T47D (cell line): ENCODE results near the gene CTU1.

ENCODE experiments used
- DNase-seq, 2 experiments: peaks; one replicate each; pipeline versions ENCODE4 v3.0.0 to v3.0.0-alpha.2; 2011 to 2012; ENCODE audit warnings: low read depth in 1 of 2, low spot score in 1 of 2
- JUND ChIP-seq: IDR thresholded peaks from 2 replicates; pipeline ENCODE4 v1.6.1; 2012; ENCODE audit warnings: low read depth
- in situ Hi-C: cut with HindIII; loops from 2 replicates; pipeline ENCODE4 v1.10.0; 2016; ENCODE audit warnings: low sequenced_read_pairs, low pct_unique_long_range_greater_than_20kb

Gene CTU1

DNA sequence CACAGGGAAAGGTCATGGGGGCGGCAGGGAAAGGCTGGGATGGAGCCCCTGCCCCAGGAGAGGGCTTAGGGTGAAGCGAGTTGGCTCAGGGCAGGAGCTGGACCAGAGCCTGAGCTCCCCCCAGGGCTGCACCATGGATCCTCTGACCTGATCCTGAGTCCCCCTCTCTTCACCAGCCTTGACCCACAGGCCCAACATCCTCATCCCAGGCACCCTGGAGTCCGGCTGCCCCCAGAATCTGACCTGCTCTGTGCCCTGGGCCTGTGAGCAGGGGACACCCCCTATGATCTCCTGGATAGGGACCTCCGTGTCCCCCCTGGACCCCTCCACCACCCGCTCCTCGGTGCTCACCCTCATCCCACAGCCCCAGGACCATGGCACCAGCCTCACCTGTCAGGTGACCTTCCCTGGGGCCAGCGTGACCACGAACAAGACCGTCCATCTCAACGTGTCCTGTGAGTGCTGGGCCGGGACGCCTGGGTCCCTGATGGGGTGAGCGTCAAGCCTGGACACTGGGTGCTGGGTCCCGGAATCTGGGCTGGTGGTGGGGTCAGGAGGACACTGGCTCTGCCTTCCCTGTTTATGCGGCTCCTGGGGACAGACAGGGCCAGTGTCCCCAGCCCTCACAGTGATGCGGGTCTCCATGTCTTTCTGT lies 17.3 kb upstream of the CTU1 start:
- no peak for DNase-seq
- in situ Hi-C loops = no loop called here
- TF ChIP-seq JUND = no peak

DNA sequence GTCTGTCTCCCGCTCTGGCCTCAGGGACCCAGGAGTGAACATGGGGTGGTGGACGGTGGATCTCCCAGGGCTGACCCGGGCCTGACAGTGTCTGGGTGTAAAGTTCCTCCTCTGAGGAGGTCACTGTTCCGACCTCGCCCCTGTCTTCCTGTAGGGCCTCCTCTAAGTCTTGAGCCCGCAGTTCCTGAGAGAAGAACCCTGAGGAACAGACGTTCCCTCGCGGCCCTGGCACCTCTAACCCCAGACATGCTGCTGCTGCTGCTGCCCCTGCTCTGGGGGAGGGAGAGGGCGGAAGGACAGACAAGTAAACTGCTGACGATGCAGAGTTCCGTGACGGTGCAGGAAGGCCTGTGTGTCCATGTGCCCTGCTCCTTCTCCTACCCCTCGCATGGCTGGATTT lies 16.5 kb upstream of the CTU1 start, which contains the start of gene SIGLEC9:
Gene SIGLEC9, plus strand, starts transcription at position 178 of the 400 bp plus-strand sequence. Its CDS starts 69 bp downstream, at position 247.
- in situ Hi-C loops = no loop called here

DNA sequence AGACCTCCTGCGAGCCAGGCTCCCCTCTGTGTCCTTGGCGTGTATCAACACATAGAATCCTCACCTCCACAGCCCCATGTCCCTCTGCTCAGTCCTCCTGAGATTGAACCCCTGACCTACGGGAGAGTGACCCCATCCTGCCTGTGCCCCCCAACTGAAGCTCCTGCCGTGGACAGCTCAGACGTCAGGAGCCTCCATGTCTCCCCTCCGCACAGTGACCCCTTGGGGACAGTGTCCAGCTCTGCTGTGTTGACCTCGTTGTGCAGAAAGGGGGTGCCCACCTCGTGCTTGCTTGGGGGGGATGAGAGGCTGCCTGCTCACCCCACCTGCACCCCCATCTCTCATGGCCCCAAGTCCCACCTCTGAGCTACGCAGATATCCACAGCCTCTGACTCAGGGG lies 16.0 kb upstream of the CTU1 start:
- TF ChIP-seq JUND = no peak
- no peak for DNase-seq
- in situ Hi-C loops = no loop called here

More for the DNA sequence above, 16.5 kb upstream of the CTU1 start, which contains the start of gene SIGLEC9:
- TF ChIP-seq JUND = no peak
- no peak for DNase-seq

DNA sequence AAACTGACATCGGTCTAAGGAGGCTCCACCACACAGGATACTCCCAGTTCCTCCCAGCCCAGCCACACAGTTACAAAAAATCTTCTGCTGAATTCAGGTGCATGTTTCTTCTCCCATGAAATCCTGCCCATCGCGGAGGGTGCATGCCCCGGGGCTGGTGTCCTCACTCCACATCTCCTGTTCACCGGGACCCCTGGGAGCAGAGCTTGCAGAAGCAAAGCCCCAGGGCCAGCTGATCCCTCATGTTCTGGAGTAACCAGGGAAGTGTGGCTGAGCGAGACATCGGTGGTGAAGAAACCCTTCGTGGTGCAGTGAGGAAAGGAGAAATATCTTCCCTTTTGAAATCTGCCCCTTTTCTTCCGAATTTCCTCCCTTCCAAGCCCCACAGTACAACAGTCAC lies 15.6 kb upstream of the CTU1 start:
- in situ Hi-C loops = no loop called here
- TF ChIP-seq JUND = no peak
- no peak for DNase-seq

DNA sequence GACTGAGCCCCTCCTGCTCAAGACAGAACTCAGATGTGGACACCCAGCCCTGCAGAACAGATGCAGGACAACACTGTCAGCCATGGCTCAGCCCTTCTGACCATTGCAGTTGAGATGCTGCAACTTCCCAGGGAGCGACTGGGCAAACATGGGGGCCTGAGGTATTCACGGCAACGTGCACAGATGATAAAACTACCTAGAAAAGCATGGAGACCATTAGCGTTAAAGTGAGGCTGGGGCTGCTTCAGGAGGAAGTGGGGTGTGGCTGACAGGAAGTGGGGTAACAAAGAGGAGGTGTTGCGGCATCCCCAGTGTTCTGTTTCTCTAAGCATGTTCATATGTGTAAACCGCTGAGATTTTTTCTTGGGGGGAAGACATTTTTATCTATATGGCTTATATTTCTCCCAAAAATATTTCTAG lies 15.2 kb upstream of the CTU1 start:
- in situ Hi-C loops = no loop called here
- no peak for DNase-seq

DNA sequence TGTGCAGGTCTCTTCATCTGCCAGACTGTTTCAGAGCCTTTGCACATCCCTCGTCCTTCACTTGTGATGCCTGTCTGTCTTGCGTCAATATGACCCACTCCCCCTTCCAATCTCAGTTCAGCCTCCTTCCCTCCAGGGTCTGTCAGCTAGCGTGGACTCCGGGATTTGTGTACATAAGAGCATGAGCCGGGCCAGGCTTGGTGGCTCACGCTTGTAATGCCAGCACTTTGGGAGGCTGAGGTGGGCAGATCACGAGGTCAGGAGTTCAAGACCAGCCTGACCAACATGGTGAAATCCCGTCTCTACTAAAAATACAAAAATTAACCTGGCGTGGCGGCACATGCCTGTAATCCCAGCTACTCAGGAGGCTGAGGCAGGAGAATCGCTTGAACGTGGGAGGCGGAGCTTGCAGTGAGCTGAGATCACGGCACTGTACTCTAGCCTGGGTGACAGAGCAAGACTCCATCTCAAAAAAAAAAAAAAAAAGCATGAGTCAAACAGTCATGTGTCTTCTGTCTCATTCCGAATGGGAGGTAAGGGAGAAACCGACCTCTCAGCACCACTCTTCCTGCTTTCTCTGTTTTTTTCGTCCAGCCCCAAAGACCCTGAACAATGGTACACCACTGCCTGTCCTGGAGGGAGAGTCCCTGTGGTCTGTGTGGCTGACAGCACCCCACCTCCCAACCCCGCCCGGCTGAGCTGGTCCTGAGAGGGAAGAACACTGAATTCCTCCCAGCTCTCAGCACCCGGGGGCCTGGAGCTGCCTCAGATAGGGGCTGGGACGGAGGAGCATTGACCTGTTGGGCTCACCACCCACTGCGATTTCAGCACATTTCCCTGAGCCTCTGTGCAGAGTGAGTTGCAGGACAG lies 14.1 kb upstream of the CTU1 start:
- no peak for TF ChIP-seq JUND
- no peak for DNase-seq
- in situ Hi-C loops = no loop called here

More for the DNA sequence above, 15.2 kb upstream of the CTU1 start:
- no peak for TF ChIP-seq JUND

DNA sequence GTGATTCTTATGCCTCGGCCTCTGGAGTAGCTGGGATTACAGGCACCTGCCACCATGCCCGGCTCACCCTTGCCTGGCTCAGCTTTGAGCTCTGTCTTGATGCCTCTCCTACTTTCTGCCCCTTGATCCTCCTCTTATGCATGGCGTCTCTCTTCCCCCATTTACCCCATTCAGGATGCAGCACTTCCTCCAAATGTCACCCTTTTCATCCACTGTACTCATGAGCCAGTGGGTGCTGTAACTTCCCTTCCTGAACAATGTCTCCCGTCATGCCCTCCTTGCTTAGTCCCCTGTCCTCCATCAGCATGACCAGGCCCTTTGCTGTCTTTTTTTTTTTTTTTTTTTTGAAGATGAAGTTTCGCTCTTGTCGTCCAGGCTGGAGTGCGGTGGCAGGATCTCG lies 13.0 kb upstream of the CTU1 start:
- no peak for TF ChIP-seq JUND
- in situ Hi-C loops = no loop called here
- DNase-seq = no peak

DNA sequence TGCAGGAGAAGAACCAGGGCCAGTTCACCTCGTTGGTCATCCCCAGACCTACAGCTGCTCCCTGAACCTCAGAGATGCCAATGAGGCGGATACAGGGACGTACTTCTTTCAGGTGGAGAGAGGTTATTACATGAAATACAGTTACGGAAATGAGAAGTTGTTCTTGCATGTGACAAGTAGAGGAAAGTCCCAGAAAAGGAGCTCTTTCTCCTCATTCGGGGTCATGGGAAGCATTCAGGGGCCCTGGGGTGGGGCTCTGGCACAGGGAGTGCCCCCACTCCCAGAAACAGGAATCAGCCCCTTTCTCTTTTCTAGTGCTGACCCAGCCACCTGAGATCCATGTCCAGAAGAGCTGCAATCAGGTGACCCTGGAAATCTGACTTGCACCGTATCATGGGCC lies 12.0 kb upstream of the CTU1 start:
- no peak for DNase-seq
- no peak for TF ChIP-seq JUND
- in situ Hi-C loops = no loop called here

DNA sequence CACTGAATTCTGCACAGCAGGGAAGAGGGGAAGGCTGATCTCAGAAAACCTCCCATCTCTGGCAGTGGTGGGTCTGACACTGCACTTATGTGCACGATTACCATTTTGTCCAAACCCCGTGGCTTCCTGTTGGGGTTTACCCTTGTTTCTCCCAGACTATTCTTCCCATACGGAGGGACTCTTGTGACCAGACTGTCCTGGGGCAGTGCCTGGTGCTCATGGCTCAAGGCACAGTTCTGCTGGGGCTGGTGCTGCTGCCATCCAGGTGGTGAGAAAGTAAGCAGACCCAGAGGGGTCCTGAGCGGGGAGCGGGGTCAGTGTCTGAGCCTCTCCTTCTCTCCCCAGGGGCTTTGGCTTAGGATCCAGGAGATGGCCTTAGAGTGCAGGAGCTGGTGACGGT lies 11.4 kb upstream of the CTU1 start:
- DNase-seq = no peak
- TF ChIP-seq JUND = no peak
- in situ Hi-C loops = no loop called here

DNA sequence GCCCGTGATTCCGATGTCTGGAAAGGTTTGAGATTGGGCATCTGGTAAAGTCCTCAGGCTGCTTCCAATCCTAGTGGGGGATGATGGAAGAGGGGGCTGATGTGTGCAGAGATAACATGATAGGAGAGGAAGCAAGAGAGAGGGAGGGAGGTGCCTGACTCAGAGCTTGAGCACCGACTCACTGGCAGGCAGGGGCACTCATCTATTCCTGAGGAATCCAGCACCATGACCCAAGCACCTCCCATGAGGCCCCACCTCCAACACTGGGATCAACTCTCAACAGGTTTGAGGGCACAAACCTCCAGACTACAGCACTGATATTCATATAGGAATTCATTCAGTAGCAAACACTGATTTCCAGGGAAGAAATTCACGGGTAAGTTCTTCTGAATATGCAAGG lies 10.9 kb upstream of the CTU1 start:
- in situ Hi-C loops = no loop called here
- no peak for TF ChIP-seq JUND
- DNase-seq = no peak

DNA sequence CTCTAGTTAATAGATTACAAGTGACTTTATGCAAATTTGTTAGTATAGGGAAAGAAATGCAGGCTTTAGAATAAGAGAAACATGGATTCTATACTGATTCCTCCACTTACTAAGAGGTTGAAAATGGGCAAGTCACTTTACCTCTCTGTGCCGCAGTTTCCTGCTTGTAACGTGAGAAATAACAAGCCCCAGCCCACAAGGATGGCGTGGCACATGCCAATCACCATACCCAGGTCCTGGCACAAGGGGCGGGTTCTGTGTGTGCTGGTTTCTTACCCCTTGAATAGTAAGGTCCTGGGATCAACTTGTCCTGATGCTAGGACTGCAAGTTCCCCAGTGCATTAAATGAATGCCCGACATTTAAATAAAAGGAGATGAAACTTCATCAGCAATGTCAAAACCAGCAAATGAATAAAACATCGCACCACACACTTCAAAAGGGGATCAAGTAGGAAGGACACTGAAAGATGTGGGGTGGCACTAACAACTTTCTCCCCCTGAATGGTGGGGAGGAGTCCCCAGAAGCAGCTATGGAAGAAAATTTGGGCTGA lies 8.6 kb upstream of the CTU1 start:
- DNase-seq = no peak
- in situ Hi-C loops = no loop called here
- TF ChIP-seq JUND = no peak

DNA sequence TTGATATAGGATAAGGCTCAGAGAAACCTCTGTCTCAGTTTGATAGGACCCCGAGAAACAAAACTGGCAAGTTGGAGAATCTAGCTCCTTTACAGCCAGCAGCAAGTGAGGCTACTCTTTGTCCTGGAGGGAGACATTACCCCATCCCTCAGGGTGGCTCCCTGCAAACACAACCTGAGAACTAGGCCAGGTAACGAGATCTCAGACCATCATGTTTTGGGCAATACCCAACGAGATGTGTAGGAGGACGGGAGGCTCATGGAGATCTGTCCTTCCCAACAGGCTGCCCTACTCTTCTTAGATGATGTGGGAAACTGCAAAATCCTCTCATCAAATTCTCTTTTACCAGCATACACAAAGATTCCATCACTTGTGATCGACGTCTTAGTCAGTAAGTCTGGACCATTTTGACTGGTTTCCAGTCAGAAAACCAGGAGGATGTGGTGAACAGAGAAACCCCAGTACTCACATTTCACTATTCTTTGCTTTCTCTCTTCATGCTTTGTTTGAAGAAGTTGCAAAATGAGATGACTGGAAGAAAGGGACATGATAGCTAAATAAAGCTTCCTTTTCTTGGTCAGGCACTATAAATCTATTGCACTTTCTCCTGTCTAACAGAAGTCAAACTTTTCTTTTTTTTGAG lies 6.0 kb upstream of the CTU1 start:
- DNase-seq = no peak
- in situ Hi-C loops = no loop called here
- TF ChIP-seq JUND = no peak
